LNCAP (cell line): ENCODE results near the gene LMF2.

Experiments
- TF ChIP-seq, protein P1 (sequence below): fragments of 450-650 bp; IDR thresholded peaks from 2 replicates; pipeline ENCODE4 v1.5.1; 2017; ENCODE audit warnings: mild to moderate bottlenecking

The LMF2 gene

GRCh38 chr22:50526834-50527801, 19.6 kb upstream of the LMF2 start:
- TF ChIP-seq, protein P1, sequence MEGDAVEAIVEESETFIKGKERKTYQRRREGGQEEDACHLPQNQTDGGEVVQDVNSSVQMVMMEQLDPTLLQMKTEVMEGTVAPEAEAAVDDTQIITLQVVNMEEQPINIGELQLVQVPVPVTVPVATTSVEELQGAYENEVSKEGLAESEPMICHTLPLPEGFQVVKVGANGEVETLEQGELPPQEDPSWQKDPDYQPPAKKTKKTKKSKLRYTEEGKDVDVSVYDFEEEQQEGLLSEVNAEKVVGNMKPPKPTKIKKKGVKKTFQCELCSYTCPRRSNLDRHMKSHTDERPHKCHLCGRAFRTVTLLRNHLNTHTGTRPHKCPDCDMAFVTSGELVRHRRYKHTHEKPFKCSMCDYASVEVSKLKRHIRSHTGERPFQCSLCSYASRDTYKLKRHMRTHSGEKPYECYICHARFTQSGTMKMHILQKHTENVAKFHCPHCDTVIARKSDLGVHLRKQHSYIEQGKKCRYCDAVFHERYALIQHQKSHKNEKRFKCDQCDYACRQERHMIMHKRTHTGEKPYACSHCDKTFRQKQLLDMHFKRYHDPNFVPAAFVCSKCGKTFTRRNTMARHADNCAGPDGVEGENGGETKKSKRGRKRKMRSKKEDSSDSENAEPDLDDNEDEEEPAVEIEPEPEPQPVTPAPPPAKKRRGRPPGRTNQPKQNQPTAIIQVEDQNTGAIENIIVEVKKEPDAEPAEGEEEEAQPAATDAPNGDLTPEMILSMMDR = no peak

DNA sequence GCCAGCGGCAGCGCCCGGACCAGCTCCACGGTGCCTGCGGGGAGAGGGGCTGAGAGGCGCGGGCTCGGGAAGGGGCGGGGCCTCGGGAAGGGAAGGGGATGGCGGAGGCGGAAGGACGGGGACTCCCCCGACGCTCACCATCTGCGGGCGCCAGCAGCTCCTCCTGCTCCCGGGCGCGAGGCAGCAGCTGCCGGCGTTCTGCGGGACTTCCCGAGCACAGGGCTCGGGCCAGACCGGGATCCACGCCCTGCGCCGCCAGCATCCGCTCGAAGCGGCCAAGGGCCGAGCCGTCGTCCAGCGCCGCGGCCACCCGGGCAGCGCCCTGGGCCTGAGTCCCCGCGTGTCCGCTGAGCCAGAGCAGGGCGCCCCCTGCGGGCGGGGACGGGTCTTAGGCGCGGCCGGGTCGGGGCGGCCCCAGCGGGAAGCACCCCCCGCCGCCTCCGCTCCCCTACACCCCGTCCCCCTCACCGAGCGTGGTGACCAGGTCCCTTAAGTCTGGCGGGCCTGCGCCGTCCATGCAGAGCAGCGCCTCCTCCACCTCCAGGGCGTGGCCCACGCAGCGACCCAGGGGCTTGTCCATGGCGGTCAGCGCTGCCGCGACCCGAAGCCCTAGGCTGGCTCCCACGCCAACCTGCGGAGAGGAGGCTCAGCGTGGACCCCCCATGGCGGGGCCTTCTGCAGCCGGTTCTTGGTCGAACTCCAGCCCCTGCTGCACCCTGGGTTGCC, 18.8 kb upstream of the LMF2 start:
- TF ChIP-seq, protein P1 = peak; percentile 76

- TF ChIP-seq, protein P1 = no peak
Observed at GRCh38 chr22:50525858-50526107, 18.3 kb upstream of the LMF2 start.

GRCh38 chr22:50525104-50525857, 17.8 kb upstream of the LMF2 start, which contains the start of gene SCO2:
SCO2 (minus strand) TSS chr22:50525598; CDS start chr22:50524411, 1,187 bp downstream.
- TF ChIP-seq, protein P1 = peak; percentile 11; the same call in 1 of the 2 replicates

- TF ChIP-seq, protein P1 = no peak
Observed at GRCh38 chr22:50524676-50525103, 17.2 kb upstream of the LMF2 start.

DNA sequence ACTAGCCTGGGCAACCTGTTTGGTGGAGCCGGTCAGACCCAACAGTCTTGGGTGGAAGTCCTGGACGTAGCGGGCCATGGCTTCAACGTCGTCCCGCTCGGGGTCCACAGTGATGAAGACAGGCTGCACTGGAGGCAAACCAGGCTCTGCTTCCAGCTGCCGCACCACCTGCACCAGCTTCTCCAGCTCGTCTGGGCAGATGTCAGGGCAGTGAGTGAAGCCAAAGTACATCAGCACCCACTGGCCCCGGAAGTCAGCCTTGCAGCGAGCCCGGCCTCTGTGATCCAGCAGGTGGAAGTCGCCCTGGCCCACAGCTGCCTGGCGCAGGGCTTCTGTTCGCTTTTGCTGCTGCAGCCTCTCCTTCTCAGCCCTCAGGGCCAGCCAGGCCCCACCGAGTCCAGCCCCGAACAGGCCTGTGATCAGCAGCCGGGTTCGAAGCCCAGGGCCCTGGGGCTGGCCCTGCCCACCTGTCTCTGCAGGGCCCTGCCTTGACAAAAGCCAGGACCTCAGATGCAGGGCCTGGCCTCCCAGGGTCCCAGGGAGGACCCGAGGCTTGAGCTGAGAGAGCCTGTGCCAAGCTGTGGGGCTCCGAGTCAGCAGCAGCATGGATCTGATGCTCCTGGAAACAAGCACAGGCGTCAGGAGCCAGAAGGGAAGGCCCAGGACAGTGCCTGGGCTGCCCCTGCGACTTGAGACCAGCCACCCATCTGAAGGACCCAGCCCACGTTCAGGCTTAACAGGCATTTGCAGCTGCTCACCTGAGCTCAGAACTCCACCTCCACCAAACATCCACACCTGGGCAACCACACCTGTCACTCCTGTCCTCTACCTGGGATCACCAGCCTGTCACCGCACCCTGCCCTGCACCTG, 16.5 kb upstream of the LMF2 start:
- TF ChIP-seq, protein P1 = no peak
